Endothelial cell of umbilical vein (primary cell): ENCODE measurements around the gene EXOC6B. TPM values are rescaled to one million over a fixed set of nuclear protein-coding genes. Genes with fewer than 3 reads are reported as not detected.

Experiments used
- BruUV-seq: library from RNA; stranded (reverse); fragments of 400-500 nt; replicated peaks from 2 replicates; lab custom pipeline; 2021; lab: Mats Ljungman, UMichigan
- CTCF ChIA-PET: fragments of 300-600, 350-600 bp; sonication (Branson Sonifier 250); formaldehyde crosslinking; loops from one replicate; lab custom pipeline; 2021; ENCODE audit warnings: antibody characterized with exemption, inconsistent platforms; lab: Charles Lee
- POLR2A ChIA-PET: fragments of 300-600, 350-600 bp; sonication (Branson Sonifier 250); formaldehyde crosslinking; loops from one replicate; lab custom pipeline; 2021; ENCODE audit warnings: antibody characterized with exemption, inconsistent platforms; lab: Charles Lee
- DNase-seq: peaks from one replicate; pipeline ENCODE4 v3.0.0-alpha.2; 2011; ENCODE audit warnings: low read depth, low spot score
- FAIRE-seq: peaks from 2 replicates; lab custom pipeline; 2011; peaks lifted over from hg19 to GRCh38; lab: Jason Lieb, UNC
- H2AFZ ChIP-seq: 2 replicates; pipeline ENCODE4 v1.6.0; 2012; ENCODE audit warnings: low read depth, low read length, control low read depth, inconsistent platforms
- H3K27ac ChIP-seq: 2 replicates; pipeline ENCODE4 v1.5.1; 2011; ENCODE audit warnings: low read depth, mild to moderate bottlenecking, control low read depth, low read length, moderate library complexity; ENCODE audit not compliant: insufficient read depth
- H3K27me3 ChIP-seq, 2 experiments: 2 replicates each; pipeline versions ENCODE4 v1.6.0 to v1.6.1; 2011; ENCODE audit warnings: low read length in 2 of 2, mixed read lengths in 1 of 2; ENCODE audit not compliant: control insufficient read depth in 2 of 2, insufficient read depth in 2 of 2
- H3K36me3 ChIP-seq, 2 experiments: 2 replicates in 1 of 2; 3 replicates in 1 of 2; pipeline ENCODE4 v1.5.1; 2011; ENCODE audit warnings: low read length in 2 of 2, mild to moderate bottlenecking in 1 of 2, moderate library complexity in 1 of 2; ENCODE audit not compliant: control insufficient read depth in 2 of 2, insufficient read depth in 2 of 2; ENCODE audit errors: extremely low read depth in 1 of 2
- H3K4me1 ChIP-seq: 3 replicates; pipeline ENCODE4 v1.5.1; 2011; ENCODE audit warnings: mild to moderate bottlenecking, low read length; ENCODE audit not compliant: control insufficient read depth, insufficient read depth; ENCODE audit errors: extremely low read depth
- H3K4me2 ChIP-seq: 2 replicates; pipeline ENCODE4 v1.6.1; 2011; ENCODE audit warnings: low read length, control low read depth, mixed read lengths; ENCODE audit not compliant: insufficient read depth
- H3K4me3 ChIP-seq, 3 experiments: fragments of 200-600 bp in 1 of 3; sonication (generic), shearing (Covaris generic) in 1 of 3; replicated peaks in 1 of 3; 2 replicates each; pipeline ENCODE4 v1.5.1; 2011 to 2016; ENCODE audit warnings: control low read depth in 3 of 3, low read length in 3 of 3, mild to moderate bottlenecking in 2 of 3, inconsistent platforms in 1 of 3, low read depth in 1 of 3, moderate library complexity in 1 of 3; ENCODE audit not compliant: insufficient read depth in 1 of 3
- H3K79me2 ChIP-seq: 2 replicates; pipeline ENCODE4 v1.6.0; 2012; ENCODE audit warnings: low read length, inconsistent platforms; ENCODE audit not compliant: control insufficient read depth, insufficient read depth
- H3K9ac ChIP-seq: replicated peaks from 2 replicates; pipeline ENCODE3; 2011; ENCODE audit warnings: low read length, control low read depth; ENCODE audit not compliant: insufficient read depth; ENCODE audit errors: extremely low read depth
- H3K9me1 ChIP-seq: replicated peaks from 3 replicates; pipeline ENCODE4 v1.6.0; 2011; ENCODE audit warnings: mild to moderate bottlenecking, low read length; ENCODE audit not compliant: control insufficient read depth, insufficient read depth; ENCODE audit errors: extremely low read depth
- H3K9me3 ChIP-seq: replicated peaks from 2 replicates; pipeline ENCODE4 v1.5.1; 2012; ENCODE audit warnings: low read length, inconsistent platforms; ENCODE audit not compliant: control insufficient read depth, insufficient read depth
- H4K20me1 ChIP-seq: replicated peaks from 2 replicates; pipeline ENCODE3; 2011; ENCODE audit warnings: mild to moderate bottlenecking, low read length; ENCODE audit not compliant: control insufficient read depth, insufficient read depth; ENCODE audit errors: extremely low read depth
- CTCF ChIP-seq, 2 donors: IDR thresholded peaks; 1 replicate in 1 of 2; 2 replicates in 1 of 2; pipeline ENCODE4 v1.5.1; 2011; ENCODE audit warnings: low read length in 2 of 2, mild to moderate bottlenecking in 2 of 2, moderate library complexity in 2 of 2, control low read depth in 1 of 2, inconsistent platforms in 1 of 2, low read depth in 1 of 2; ENCODE audit not compliant: insufficient read depth in 1 of 2; ENCODE audit errors: extremely low read depth in 1 of 2
- EZH2 ChIP-seq: IDR thresholded peaks from 2 replicates; pipeline ENCODE4 v1.6.1; 2012; ENCODE audit warnings: borderline replicate concordance, low read depth, mild to moderate bottlenecking, moderate library complexity, low read length, inconsistent platforms; ENCODE audit not compliant: severe bottlenecking
- JUN ChIP-seq: IDR thresholded peaks from 2 replicates; pipeline ENCODE4 v1.6.1; 2011; ENCODE audit warnings: borderline replicate concordance, low read depth; ENCODE audit not compliant: insufficient read length, insufficient read depth
- MYC ChIP-seq: IDR thresholded peaks from one replicate; pipeline ENCODE4 v1.6.1; 2011; ENCODE audit warnings: mild to moderate bottlenecking, low read depth, low read length
- POLR2A ChIP-seq: IDR thresholded peaks from 2 replicates; pipeline ENCODE4 v1.6.1; 2012; ENCODE audit warnings: low read depth, mild to moderate bottlenecking, control low read depth, low read length
- POLR2AphosphoS5 ChIP-seq: IDR thresholded peaks from 2 replicates; pipeline ENCODE4 v1.6.1; 2012; ENCODE audit warnings: low read depth, mild to moderate bottlenecking, control low read depth, low read length, moderate library complexity; ENCODE audit not compliant: insufficient read depth
- dilution Hi-C: fragments of 300-500 bp; cut with MboI; formaldehyde crosslinking; loops from one replicate; pipeline ENCODE4 v1.15.0; 2019; ENCODE audit warnings: low sequenced_read_pairs; ENCODE audit not compliant: extremely low pct_ligation_motif_present
- intact Hi-C: fragments of 100-400 bp; cut with micrococcal nuclease; formaldehyde crosslinking; loops from one replicate; pipeline ENCODE4 v1.10.0; 2022
- polyA plus RNA-seq, 4 experiments: library from polyadenylated mRNA; depleted of rRNA in 3 of 4; stranded (reverse) in 3 of 4; unstranded in 1 of 4; fragments of >200 nt; gene quantifications; 2 replicates each; pipeline versions ENCODE4 v1.2.1 to v1.2.3, GENCODE V29; 2011 to 2012; ENCODE audit warnings: missing spikeins in 1 of 4
- total RNA-seq: library from RNA; stranded (reverse); gene quantifications from 2 replicates; pipeline ENCODE4 v1.2.3, GENCODE V29; 2021
- TF ChIP-seq, protein P1 (sequence below): IDR thresholded peaks from 2 replicates; pipeline ENCODE4 v1.6.1; 2011; ENCODE audit not compliant: insufficient read depth, insufficient read length

Gene EXOC6B
- total and polyA plus RNA-seq, 2 donors (not counting 3 experiments of a cell fraction or from before 2014, with no cell fraction given): 10.8 to 34.8 TPM

GRCh38 chr2:72750977-72751639 is 74.7 kb downstream of the EXOC6B start:
- no peaks in the 10 kb centered on the region for H3K79me2 ChIP-seq
- dilution Hi-C loops (no loop called here), intact Hi-C loops (no loop called here)
- POLR2A ChIA-PET: no interaction called here
- TF ChIP-seq EZH2: no peak
- TF ChIP-seq JUN: no peak
- no peak for TF ChIP-seq POLR2AphosphoS5
- no peak for TF ChIP-seq MYC
- TF ChIP-seq POLR2A: no peak
- no peak for TF ChIP-seq CTCF (IDR thresholded peaks at IDR 0.05; ENCODE audit: extremely low read depth in 1 of 2, insufficient read depth in 1 of 2, low read depth in 1 of 2, low read length in 2 of 2)
- TF ChIP-seq, protein P1, sequence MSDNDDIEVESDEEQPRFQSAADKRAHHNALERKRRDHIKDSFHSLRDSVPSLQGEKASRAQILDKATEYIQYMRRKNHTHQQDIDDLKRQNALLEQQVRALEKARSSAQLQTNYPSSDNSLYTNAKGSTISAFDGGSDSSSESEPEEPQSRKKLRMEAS: no peak
- CTCF ChIA-PET: no interaction called here
- no peaks in the 10 kb centered on the region for H3K9me1 ChIP-seq
- no TSS peak for BruUV-seq
- H3K27ac ChIP-seq: no peak overlapping the region
- peaks cover 9% of the 10 kb centered on the region for H3K4me1 ChIP-seq
- H3K4me3 ChIP-seq: no peak overlapping the region
- H3K36me3 ChIP-seq: no peaks in the 10 kb centered on the region
- H3K9ac ChIP-seq: no peak overlapping the region
- no peaks in the 10 kb centered on the region for H3K27me3 ChIP-seq
- DNase-seq: no peak
- no peak overlapping the region for H2AFZ ChIP-seq
- no peak overlapping the region for H3K4me2 ChIP-seq
- no peaks in the 10 kb centered on the region for H4K20me1 ChIP-seq
- no peak for FAIRE-seq
- H3K9me3 ChIP-seq: no peaks in the 10 kb centered on the region
